Measurements from ENCODE around the gene NHLRC2. TPM values are rescaled to one million over a fixed set of nuclear protein-coding genes. Genes with fewer than 3 reads are reported as not detected.

The NHLRC2 gene
- total RNA-seq, 4 donors from 2014 or later = 18.3 to 140 (median 45.8) TPM

DNA sequence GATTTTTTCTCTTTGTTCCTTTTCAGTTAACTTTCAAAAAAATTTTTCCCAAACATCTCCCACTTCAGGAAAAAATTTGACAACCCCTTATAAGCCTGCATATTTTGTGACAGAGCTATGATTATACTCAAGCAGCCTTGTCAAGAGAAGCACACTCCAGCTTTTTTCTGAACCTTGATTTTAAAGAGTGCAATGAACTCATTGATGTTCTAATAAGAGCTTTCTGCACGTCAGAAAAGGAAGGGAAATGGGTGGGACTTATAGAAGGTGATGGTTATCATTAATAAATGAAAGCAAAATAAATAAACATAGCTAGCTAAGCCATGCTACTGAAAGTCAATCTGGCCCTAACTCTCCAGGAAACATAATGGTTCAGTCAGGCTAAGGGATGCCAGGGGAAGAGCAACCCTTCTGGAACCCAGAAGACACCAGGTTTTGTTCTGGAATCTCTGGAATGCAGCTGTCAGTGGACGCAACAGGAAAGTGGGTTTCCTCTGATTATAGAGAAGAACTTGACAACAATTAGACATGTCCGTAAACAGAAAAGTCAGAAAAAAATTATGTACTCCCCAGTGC lies 76.1 kb downstream of the NHLRC2 start:
- in situ Hi-C loops (cut with MboI; ENCODE audit: low pct_ligation_motif_present in 1 of 4, low pct_unique_long_range_greater_than_20kb in 1 of 4, low sequenced_read_pairs in 3 of 4) (no loop called here), intact Hi-C loops (cut with DNase I; ENCODE audit: low total_unique reads) (no loop called here)
- no peaks in the 10 kb centered on the region for H3K9me3 ChIP-seq
- H3K27me3 ChIP-seq = no peaks in the 10 kb centered on the region
- 85 to 100% methylated on average over 1 to 3 of the region's 3 CpGs for WGBS, 2 donors (ENCODE audit: low coverage in 1 of 2)
- DNase-seq = no peak
- H3K4me3 ChIP-seq = no peak overlapping the region
- peaks cover 0 to 6% (median 0%) of the 10 kb centered on the region in 4 donors for H3K4me1 ChIP-seq
- TF ChIP-seq POLR2A (IDR thresholded peaks at IDR 0.05) = no peak
- TF ChIP-seq EP300 (IDR thresholded peaks at IDR 0.05; ENCODE audit: low read depth) = no peak
- TF ChIP-seq POLR2AphosphoS5 (IDR thresholded peaks at IDR 0.05) = no peak
- TF ChIP-seq, protein P1, sequence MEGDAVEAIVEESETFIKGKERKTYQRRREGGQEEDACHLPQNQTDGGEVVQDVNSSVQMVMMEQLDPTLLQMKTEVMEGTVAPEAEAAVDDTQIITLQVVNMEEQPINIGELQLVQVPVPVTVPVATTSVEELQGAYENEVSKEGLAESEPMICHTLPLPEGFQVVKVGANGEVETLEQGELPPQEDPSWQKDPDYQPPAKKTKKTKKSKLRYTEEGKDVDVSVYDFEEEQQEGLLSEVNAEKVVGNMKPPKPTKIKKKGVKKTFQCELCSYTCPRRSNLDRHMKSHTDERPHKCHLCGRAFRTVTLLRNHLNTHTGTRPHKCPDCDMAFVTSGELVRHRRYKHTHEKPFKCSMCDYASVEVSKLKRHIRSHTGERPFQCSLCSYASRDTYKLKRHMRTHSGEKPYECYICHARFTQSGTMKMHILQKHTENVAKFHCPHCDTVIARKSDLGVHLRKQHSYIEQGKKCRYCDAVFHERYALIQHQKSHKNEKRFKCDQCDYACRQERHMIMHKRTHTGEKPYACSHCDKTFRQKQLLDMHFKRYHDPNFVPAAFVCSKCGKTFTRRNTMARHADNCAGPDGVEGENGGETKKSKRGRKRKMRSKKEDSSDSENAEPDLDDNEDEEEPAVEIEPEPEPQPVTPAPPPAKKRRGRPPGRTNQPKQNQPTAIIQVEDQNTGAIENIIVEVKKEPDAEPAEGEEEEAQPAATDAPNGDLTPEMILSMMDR (IDR thresholded peaks at IDR 0.05) = no peak
- H3K36me3 ChIP-seq = no peaks in the 10 kb centered on the region
- H3K27ac ChIP-seq = no peak overlapping the region

DNA sequence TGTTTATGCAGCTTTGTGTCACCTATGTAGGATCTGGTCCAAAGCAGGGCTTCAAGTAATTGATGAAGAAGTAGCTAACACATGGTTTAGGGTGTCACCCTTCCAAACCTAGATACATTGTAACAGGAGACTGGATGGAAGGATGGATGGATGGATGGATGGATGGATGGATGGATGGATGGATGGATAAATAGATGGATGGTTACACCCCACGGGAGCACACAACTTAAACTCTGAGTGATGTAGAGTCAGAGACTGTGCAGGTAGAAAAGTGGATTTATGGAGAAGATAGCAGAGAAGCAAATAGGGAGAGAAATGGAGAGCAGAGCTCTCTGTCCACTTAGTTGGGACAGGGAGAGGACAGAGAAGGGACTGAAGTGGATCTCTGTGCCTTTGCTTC lies 78.4 kb downstream of the NHLRC2 start:
- Histone ChIP-seq H3K9me3 (no peaks in the 10 kb centered on the region), H3K4me1 (peaks cover 0 to 6% (median 0%) of the 10 kb centered on the region in 4 donors), H3K4me3 (no peak overlapping the region), H3K27ac (no peak overlapping the region), H3K36me3 (no peaks in the 10 kb centered on the region), H3K27me3 (no peaks in the 10 kb centered on the region)
- intact Hi-C loops (cut with DNase I; ENCODE audit: low total_unique reads) = no loop called here
- DNase-seq = no peak
- in situ Hi-C loops (cut with MboI; ENCODE audit: low pct_ligation_motif_present in 1 of 4, low pct_unique_long_range_greater_than_20kb in 1 of 4, low sequenced_read_pairs in 3 of 4) = no loop called here
- TF ChIP-seq POLR2A (IDR thresholded peaks at IDR 0.05) (no peak), EP300 (IDR thresholded peaks at IDR 0.05; ENCODE audit: low read depth) (no peak), POLR2AphosphoS5 (IDR thresholded peaks at IDR 0.05) (no peak)
- TF ChIP-seq, protein P1 (IDR thresholded peaks at IDR 0.05) = no peak
- WGBS, 2 donors (ENCODE audit: low coverage in 1 of 2) = 86% methylated on average over 1 of the region's 1 CpG; no CpG with 5 or more reads in 1 of the 2 donors

DNA sequence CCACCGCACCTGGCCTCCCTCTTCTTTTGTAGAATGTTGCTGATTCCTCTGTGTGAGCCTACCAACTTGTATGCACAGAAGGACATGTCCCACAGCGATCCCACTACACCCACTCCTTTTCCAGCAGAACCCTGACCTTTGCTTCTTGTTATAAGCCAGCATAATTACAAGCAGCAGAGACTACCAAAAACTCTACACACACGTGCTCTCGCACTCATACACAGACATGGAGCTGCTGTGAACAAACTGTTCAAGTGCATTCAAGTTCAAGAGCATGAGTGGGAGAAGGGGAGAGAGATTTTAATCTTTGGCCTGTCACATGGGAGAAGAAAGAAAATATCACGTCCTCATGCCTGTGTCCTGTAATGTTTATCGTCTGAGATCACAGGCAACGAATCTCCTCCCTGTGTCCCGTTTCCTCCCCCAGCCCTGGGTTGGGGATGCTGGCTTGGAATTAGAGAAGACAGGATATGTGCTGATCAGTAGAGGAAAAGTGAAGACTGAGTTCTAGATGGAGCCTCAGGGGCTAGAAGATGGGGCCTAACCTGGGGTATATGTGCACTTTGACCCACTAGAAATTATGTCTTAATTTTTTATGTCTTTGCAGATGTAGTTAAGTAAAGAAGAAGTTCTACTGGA lies 79.6 kb downstream of the NHLRC2 start:
- Histone ChIP-seq H3K36me3 (no peaks in the 10 kb centered on the region), H3K27ac (no peak overlapping the region), H3K9me3 (no peaks in the 10 kb centered on the region), H3K4me3 (no peak overlapping the region), H3K4me1 (peaks cover 0 to 4% (median 0%) of the 10 kb centered on the region in 4 donors), H3K27me3 (no peaks in the 10 kb centered on the region)
- TF ChIP-seq POLR2A (IDR thresholded peaks at IDR 0.05) (no peak), EP300 (IDR thresholded peaks at IDR 0.05; ENCODE audit: low read depth) (no peak)
- TF ChIP-seq, protein P1 (IDR thresholded peaks at IDR 0.05) = no peak
- no peak for DNase-seq
- in situ Hi-C loops (cut with MboI; ENCODE audit: low pct_ligation_motif_present in 1 of 4, low pct_unique_long_range_greater_than_20kb in 1 of 4, low sequenced_read_pairs in 3 of 4) (no loop called here), intact Hi-C loops (cut with DNase I; ENCODE audit: low total_unique reads) (no loop called here)
- WGBS, 2 donors (ENCODE audit: low coverage in 1 of 2) = 58 to 88% methylated on average over 4 to 8 of the region's 8 CpGs

DNA sequence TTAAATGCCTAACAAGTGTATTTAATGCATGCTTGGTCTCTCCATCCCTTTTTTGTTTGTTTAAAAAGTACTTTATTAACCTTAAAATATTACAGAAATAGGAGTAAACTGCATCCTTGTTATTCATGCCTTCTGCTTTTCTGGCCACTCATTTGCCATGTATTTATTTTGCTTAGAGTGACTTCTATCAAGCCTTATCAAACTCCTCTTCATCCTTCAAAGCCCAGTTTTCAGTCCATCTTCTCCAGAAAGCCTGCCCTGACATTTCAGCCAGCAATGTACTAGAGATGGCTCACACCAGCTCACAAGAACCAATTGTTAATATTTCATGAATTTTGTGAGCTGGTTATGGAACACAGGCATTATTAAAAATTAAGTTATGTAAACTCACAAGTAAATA lies 82.8 kb downstream of the NHLRC2 start:
- Histone ChIP-seq H3K4me1 (no peaks in the 10 kb centered on the region), H3K4me3 (no peak overlapping the region), H3K27me3 (no peaks in the 10 kb centered on the region), H3K27ac (no peak overlapping the region), H3K9me3 (no peaks in the 10 kb centered on the region), H3K36me3 (no peaks in the 10 kb centered on the region)
- DNase-seq = no peak
- intact Hi-C loops (cut with DNase I; ENCODE audit: low total_unique reads) = no loop called here
- TF ChIP-seq, protein P1 (IDR thresholded peaks at IDR 0.05) = no peak
- in situ Hi-C loops (cut with MboI; ENCODE audit: low pct_ligation_motif_present in 1 of 4, low pct_unique_long_range_greater_than_20kb in 1 of 4, low sequenced_read_pairs in 3 of 4) = no loop called here

All from transverse colon (tissue), 4 donors.